Frontal cortex (tissue), 4 donors: Measurements from ENCODE around the gene MKX. TPM values are rescaled to one million over a fixed set of nuclear protein-coding genes. Genes with fewer than 3 reads are reported as not detected.

ENCODE experiments used
- DNase-seq, 2 donors: peaks; one replicate each; pipeline ENCODE4 v3.0.0; 2012; ENCODE audit warnings: low spot score in 2 of 2
- FAIRE-seq: peaks from 2 replicates; lab custom pipeline; 2012; peaks lifted over from hg19 to GRCh38; lab: Jason Lieb, UNC
- total RNA-seq: library from RNA; depleted of rRNA; stranded (reverse); fragments of >200 nt; gene quantifications from one replicate; pipeline ENCODE4 v1.2.3, GENCODE V29; 2014
- donor health status: control.
- donor health status: control.
- donor health status: control.

MKX gene
- total RNA-seq, 1 donor from 2014 or later = 1.6 TPM

GRCh38 chr10:27743012-27743876, 2.4 kb downstream of the MKX start:
- FAIRE-seq (no peak), DNase-seq (peak in 1 of 2 donors; percentile 37)

GRCh38 chr10:27742195-27743011, 3.2 kb downstream of the MKX start:
- DNase-seq (peak; percentile 65 to 70), FAIRE-seq (no peak)

DNA sequence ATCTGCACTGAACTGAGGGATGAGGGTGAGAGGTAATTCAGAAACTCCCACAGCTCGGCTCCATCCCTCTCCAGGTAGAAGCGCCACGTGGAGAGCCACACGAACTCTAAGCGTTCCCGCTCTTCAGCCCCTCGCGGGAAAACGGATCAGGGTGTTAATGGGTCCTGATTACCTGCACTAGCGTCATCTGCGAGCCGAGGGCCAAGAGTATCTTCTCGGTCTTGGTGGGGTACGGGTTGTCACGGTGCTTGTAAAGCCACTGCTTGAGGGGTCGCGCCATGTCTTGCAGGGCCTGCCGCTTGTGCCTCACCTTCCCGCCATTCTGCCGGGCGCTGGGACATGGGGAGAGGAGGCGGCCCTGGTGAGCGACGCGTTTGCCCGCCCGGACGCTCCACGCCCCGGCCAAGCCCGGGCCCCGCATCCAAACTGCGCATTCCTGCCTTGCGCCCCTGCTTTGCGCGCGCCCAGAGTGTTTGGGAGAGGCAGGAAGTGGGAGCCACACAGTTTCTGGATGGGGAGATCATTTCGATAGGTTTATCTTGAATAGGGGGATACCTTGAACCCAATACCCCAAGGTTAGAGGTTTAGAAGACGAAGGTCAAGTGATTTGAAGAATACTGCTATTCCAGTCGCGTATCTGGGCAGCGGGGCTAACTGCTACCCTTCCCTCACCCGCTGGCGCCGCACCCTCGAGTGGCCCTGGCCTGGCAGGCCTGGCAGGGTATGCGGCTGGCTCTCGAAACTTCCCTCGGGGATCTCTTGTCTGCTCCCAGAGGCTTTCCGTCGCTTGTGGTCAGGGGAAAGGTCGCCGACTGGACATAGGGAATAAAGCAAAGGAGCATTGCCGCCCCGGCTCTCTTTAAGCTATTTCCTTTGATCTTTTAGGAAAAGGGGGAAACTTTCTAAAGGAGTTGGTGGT, 4.2 kb downstream of the MKX start:
- FAIRE-seq (no peak), DNase-seq (no peak)

DNA sequence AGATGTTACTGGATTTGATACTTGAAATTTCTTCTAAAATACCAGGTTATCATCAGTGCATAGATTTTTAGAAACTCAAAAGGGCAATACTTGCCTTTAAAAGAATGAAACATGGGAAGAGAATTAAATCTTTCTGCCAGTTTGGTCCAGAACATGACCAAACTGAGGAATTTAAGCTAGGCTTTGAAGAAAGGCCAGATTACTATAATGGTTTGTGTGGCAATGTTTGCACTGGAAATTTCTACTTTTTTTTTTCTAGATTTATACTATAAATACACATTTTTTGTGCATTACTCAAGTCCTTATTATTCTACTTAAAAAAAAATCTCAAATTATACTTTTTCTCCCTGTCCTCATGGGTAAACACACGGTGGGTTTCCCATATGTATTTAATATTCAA, 9.2 kb downstream of the MKX start:
- no peak for DNase-seq
- no peak for FAIRE-seq

GRCh38 chr10:27730041-27730440, 15.6 kb downstream of the MKX start:
- DNase-seq = no peak

GRCh38 chr10:27728338-27728737, 17.3 kb downstream of the MKX start:
- DNase-seq (no peak), FAIRE-seq (no peak)

More at GRCh38 chr10:27730041-27730440, 15.6 kb downstream of the MKX start:
- FAIRE-seq = peak; percentile 6

DNA sequence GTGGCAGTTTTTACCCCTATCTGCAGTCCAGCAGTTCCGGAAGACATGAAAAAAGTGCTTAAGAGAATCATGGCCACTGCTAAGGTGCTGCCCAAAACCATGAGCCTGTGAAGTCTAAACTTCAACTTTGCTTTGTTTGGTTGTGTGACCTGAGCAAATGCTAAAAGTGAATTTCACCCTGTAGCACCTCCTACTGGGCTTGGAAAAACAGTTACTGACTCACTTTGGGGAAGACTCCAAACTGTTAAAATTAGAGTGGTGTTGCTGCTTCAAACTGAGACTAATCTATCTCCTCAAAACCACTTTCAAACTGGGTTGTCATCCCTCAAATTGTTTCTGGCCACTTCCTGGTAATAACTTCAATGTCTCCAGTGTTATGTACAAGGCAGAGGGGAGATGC, 21.3 kb downstream of the MKX start:
- DNase-seq (no peak), FAIRE-seq (no peak)

- no peak for FAIRE-seq
These were observed 22.2 kb downstream of the MKX start for GRCh38 chr10:27723436-27723835.

GRCh38 chr10:27720529-27720928, 25.1 kb downstream of the MKX start:
- DNase-seq (no peak), FAIRE-seq (no peak)

More at GRCh38 chr10:27723436-27723835, 22.2 kb downstream of the MKX start:
- no peak for DNase-seq

DNA sequence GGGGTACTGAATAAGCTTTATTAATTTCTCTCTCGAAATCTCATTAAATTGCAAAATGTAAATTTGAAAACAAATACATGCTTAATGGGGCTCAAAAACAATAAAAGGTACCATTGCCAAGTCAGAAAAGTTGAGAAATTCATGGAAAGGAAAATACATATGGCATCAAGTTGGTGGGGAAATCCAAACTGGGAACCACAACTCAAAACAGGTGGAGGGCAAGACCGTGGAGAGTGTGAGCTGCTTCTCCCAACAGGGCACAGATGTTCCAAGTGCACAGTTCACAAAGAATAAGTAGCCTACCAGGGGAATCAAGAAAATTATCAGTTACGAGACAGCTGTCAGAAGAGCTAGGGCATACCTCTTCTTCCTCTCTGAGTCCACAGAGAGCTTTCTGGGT, 26.6 kb downstream of the MKX start:
- no peak for FAIRE-seq
- no peak for DNase-seq

- FAIRE-seq (no peak), DNase-seq (no peak)
These were observed 27.8 kb downstream of the MKX start for GRCh38 chr10:27717861-27718260.

- FAIRE-seq (no peak), DNase-seq (no peak)
These were observed 28.4 kb downstream of the MKX start for GRCh38 chr10:27717224-27717623.

DNA sequence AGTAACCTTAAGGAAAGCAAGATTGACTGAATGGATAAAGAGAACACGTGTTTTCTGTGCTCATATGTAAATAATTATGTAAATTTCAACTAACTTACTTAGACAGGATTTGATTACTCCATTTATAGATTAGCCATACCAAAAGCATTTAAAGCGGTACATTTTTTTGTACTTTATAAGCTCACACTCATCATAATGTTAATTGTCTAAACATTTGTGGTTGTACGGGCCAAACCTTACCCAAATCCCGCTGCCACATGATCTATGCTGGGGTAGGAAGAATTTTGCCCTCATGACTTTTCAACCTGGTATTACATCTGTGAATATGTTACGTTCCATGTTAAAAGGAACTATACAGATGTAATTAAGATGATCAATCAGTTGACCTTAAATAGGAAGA, 29.1 kb downstream of the MKX start:
- DNase-seq = no peak
- FAIRE-seq = no peak

DNA sequence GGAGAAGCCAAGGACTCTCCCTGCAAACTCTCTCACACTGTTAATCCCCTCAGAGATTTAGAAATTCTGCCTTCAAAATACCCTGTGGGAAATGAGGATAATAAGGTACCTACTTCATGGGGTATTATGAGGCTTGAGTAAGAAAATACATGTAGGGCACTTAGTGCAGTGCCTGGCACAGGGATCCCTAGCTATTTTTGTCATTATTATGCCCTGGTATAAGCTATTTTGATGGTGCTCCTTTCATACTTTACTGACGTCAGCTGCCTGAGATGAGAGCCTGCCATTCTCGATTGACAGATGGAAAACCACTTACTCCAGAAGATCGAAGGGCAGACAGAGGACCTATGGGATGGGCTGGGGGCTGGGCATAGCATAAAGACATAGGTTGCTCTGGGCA, 30.1 kb downstream of the MKX start:
- DNase-seq = no peak

GRCh38 chr10:27714349-27714748, 31.3 kb downstream of the MKX start:
- DNase-seq = no peak

More for the DNA sequence above, 30.1 kb downstream of the MKX start:
- FAIRE-seq = no peak

GRCh38 chr10:27713941-27714340, 31.7 kb downstream of the MKX start:
- FAIRE-seq = no peak
- DNase-seq = no peak

More at GRCh38 chr10:27714349-27714748, 31.3 kb downstream of the MKX start:
- FAIRE-seq = no peak

- FAIRE-seq = no peak
- DNase-seq = no peak
These were observed 35.6 kb downstream of the MKX start for GRCh38 chr10:27710014-27710413.

- FAIRE-seq (no peak), DNase-seq (no peak)
These were observed 36.3 kb downstream of the MKX start for GRCh38 chr10:27709304-27709703.

- DNase-seq (no peak), FAIRE-seq (no peak)
These were observed 43.6 kb downstream of the MKX start for GRCh38 chr10:27701938-27702537.
